Hypothalamus (tissue), 51 donors: ENCODE measurements around the gene CELF2.
A peak's percentile ranks its signal among the peaks of the same experiment; 100 is the strongest.
"Not testable (repeated sequence)": the region's sequence is repeated elsewhere in the genome, so short reads cannot be mapped to it uniquely, and the experiment has no call there.

ENCODE experiments used
- DNase-seq, 51 donors: peaks; one replicate each; lab custom pipeline; 2025; lab: John Stamatoyannopoulos, UW

CELF2 gene

GRCh38 chr10:11329062-11329673 lies 311.5 kb downstream of the CELF2 start:
- no peak for DNase-seq

GRCh38 chr10:11330383-11331045 lies 312.8 kb downstream of the CELF2 start:
- peak in 1 of 51 donors; percentile 8 for DNase-seq

GRCh38 chr10:11331046-11331577 lies 313.4 kb downstream of the CELF2 start:
- DNase-seq = no peak

GRCh38 chr10:11331726-11332125 lies 314.1 kb downstream of the CELF2 start:
- DNase-seq = no peak

GRCh38 chr10:11332846-11333245 lies 315.2 kb downstream of the CELF2 start:
- no peak for DNase-seq

GRCh38 chr10:11334436-11334835 lies 316.8 kb downstream of the CELF2 start:
- no peak for DNase-seq

- no peak for DNase-seq
These were observed 317.5 kb downstream of the CELF2 start for GRCh38 chr10:11335167-11335652.

GRCh38 chr10:11335881-11336430 lies 318.3 kb downstream of the CELF2 start:
- DNase-seq = peak in 1 of 51 donors; percentile 8

GRCh38 chr10:11336722-11337162 lies 319.1 kb downstream of the CELF2 start:
- DNase-seq = peak in 17 of 51 donors; percentile 18 to 71 (median 43)

- DNase-seq = peak in 4 of 51 donors; percentile 25 to 68 (median 51)
These were observed 319.8 kb downstream of the CELF2 start for GRCh38 chr10:11337516-11337915.

GRCh38 chr10:11338160-11338844 lies 320.6 kb downstream of the CELF2 start:
- peak in 1 of 51 donors; percentile 37 for DNase-seq

- DNase-seq = peak in 1 of 51 donors; percentile 37
These were observed 321.3 kb downstream of the CELF2 start for GRCh38 chr10:11339013-11339412.

- DNase-seq = peak in 1 of 51 donors; percentile 9
These were observed 322.0 kb downstream of the CELF2 start for GRCh38 chr10:11339660-11340059.

- no peak for DNase-seq
These were observed 323.8 kb downstream of the CELF2 start for GRCh38 chr10:11341283-11341960.

GRCh38 chr10:11344081-11344480 lies 326.4 kb downstream of the CELF2 start:
- DNase-seq = no peak

GRCh38 chr10:11344550-11344949 lies 326.9 kb downstream of the CELF2 start:
- DNase-seq = no peak

- peak in 9 of 51 donors; percentile 10 to 41 (median 26) for DNase-seq
These were observed 327.8 kb downstream of the CELF2 start for GRCh38 chr10:11345224-11346054.

GRCh38 chr10:11347580-11347979 lies 329.9 kb downstream of the CELF2 start:
- not testable (repeated sequence) for DNase-seq

GRCh38 chr10:11351801-11352200 lies 334.1 kb downstream of the CELF2 start:
- DNase-seq = no peak
